Gastroesophageal sphincter (tissue), 4 donors: Measurements from ENCODE around the gene HJV. TPM values are rescaled to one million over a fixed set of nuclear protein-coding genes. Genes with fewer than 3 reads are reported as not detected.

Source experiments
- ATAC-seq: fragments of 150-250 bp; one replicate; pipeline ENCODE4 v1.9.1; 2016; ENCODE audit warnings: mild to moderate bottlenecking, moderate library complexity
- H3K27ac ChIP-seq, 4 donors: fragments of 200-600 bp; sonication (generic) in 3 of 4; 1 replicate in 3 of 4; 2 replicates in 1 of 4; pipeline ENCODE4 v1.5.1; 2016 to 2019
- H3K27me3 ChIP-seq: fragments of 200-600 bp; sonication (generic); one replicate; pipeline ENCODE4 v1.5.1; 2019
- H3K36me3 ChIP-seq, 2 donors: fragments of 200-600 bp; sonication (generic); one replicate each; pipeline ENCODE4 v1.5.1; 2019; ENCODE audit warnings: control low read depth in 1 of 2
- H3K4me1 ChIP-seq, 3 donors: fragments of 200-600 bp; sonication (generic); 1 replicate in 2 of 3; 2 replicates in 1 of 3; pipeline ENCODE4 v1.5.1; 2016 to 2019; ENCODE audit warnings: control low read depth in 2 of 3
- H3K4me3 ChIP-seq, 2 donors: fragments of 200-600 bp; sonication (generic); one replicate each; pipeline ENCODE4 v1.5.1; 2019; ENCODE audit warnings: mild to moderate bottlenecking in 1 of 2, moderate library complexity in 1 of 2
- H3K9me3 ChIP-seq, 3 donors: fragments of 200-600 bp; sonication (generic); one replicate each; pipeline ENCODE4 v1.5.1; 2017 to 2019; ENCODE audit warnings: control low read depth in 2 of 3
- CTCF ChIP-seq, 4 experiments: fragments of 200-600 bp in 2 of 4; fragments of 450-650 bp in 2 of 4; sonication (generic) in 1 of 4; IDR thresholded peaks; one replicate each; pipeline ENCODE4 v1.5.1; 2017 to 2019; ENCODE audit warnings: antibody characterized with exemption in 4 of 4, mild to moderate bottlenecking in 2 of 4, moderate library complexity in 2 of 4
- EP300 ChIP-seq: sonication (generic); formaldehyde crosslinking; IDR thresholded peaks from one replicate; pipeline ENCODE4 v1.6.1; 2017; ENCODE audit warnings: antibody characterized with exemption, mild to moderate bottlenecking
- POLR2A ChIP-seq, 2 donors: fragments of 450-650 bp; IDR thresholded peaks; one replicate each; pipeline ENCODE4 v1.6.1; 2017; ENCODE audit warnings: antibody characterized with exemption in 2 of 2, mild to moderate bottlenecking in 2 of 2, moderate library complexity in 1 of 2
- POLR2AphosphoS5 ChIP-seq: sonication (generic); formaldehyde crosslinking; IDR thresholded peaks from one replicate; pipeline ENCODE4 v1.6.1; 2017; ENCODE audit warnings: antibody characterized with exemption
- WGBS, 2 donors: methylation state at CpG; one replicate each; pipeline ENCODE4 v1.1.5; 2018; ENCODE audit warnings: low coverage in 1 of 2; 5-methylcytosine and 5-hydroxymethylcytosine counted together
- total RNA-seq, 4 donors: library from RNA; depleted of rRNA; stranded (reverse); fragments of >200 nt; gene quantifications; one replicate each; pipeline ENCODE4 v1.1.0, GENCODE V29; 2016

Gene HJV
- total RNA-seq, 4 donors from 2014 or later, result 0.77 TPM; not detected in 3

GRCh38 chr1:146013559-146013922 lies 8.0 kb downstream of the HJV start:
- no peaks in the 10 kb centered on the region for H3K27me3 ChIP-seq
- H3K27ac ChIP-seq, result no peak overlapping the region
- no peak overlapping the region for H3K4me3 ChIP-seq
- H3K4me1 ChIP-seq, result peaks cover 0 to 4% (median 0%) of the 10 kb centered on the region in 3 donors
- H3K36me3 ChIP-seq, result no peaks in the 10 kb centered on the region
- no peak for ATAC-seq
- no peaks in the 10 kb centered on the region for H3K9me3 ChIP-seq
- 54 to 72% methylated on average over 5 of the region's 6 CpGs for WGBS, 2 donors
- TF ChIP-seq CTCF (IDR thresholded peaks at IDR 0.05) (no peak), POLR2AphosphoS5 (no peak), POLR2A (IDR thresholded peaks at IDR 0.05) (no peak), EP300 (no peak)

GRCh38 chr1:146012703-146013558 lies 8.6 kb downstream of the HJV start:
- peak; percentile 35 for ATAC-seq
- WGBS, 2 donors, result 0 to 10% methylated on average over 3 to 4 of the region's 4 CpGs
- Histone ChIP-seq H3K27me3 (no peaks in the 10 kb centered on the region), H3K9me3 (no peaks in the 10 kb centered on the region), H3K27ac (no peak overlapping the region), H3K4me3 (no peak overlapping the region), H3K4me1 (peaks cover 0 to 9% (median 2%) of the 10 kb centered on the region in 3 donors), H3K36me3 (no peaks in the 10 kb centered on the region)
- TF ChIP-seq POLR2A (IDR thresholded peaks at IDR 0.05), result no peak
- TF ChIP-seq POLR2AphosphoS5, result peak; percentile 59
- TF ChIP-seq EP300, result no peak
- TF ChIP-seq CTCF (IDR thresholded peaks at IDR 0.05), result peak; percentile 58 to 88 (median 78)

DNA sequence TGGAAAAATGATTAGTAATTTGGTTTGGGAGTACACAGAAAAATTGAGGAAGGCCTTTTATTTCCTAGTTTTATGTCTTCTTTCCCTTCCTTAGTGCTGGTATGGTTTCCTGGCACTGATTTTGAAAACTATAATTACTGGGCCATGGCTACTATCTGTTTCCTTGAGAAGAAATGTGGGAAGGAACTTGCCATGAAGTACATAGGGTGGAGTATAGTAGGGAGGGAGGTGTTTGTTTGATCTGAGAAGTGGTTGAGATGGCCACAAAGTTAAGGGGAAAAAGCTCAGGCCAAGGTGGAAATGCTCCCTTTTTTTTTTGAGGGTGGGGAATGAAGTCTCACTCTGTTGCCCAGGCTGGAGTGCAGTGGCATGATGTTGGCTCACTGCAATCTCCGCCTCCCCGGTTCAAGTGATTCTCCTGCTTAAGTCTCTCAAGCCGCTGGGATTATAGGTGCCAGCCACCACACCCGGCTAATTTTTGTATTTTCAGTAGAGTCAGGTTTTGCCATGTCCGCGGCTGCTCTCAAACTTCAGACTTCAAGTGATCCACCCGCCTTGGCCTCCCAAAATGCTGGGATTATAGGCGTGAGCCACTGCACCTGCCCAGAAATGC lies 11.3 kb downstream of the HJV start:
- peak overlapping the region in 3 of 4 donors; percentile 25 to 53 (median 39) for H3K27ac ChIP-seq
- H3K36me3 ChIP-seq, result no peaks in the 10 kb centered on the region
- peaks cover 8 to 31% (median 11%) of the 10 kb centered on the region in 3 donors for H3K4me1 ChIP-seq
- TF ChIP-seq POLR2A (IDR thresholded peaks at IDR 0.05), result no peak
- TF ChIP-seq CTCF (IDR thresholded peaks at IDR 0.05), result no peak
- TF ChIP-seq POLR2AphosphoS5, result no peak
- no peak for TF ChIP-seq EP300
- WGBS, 2 donors, result 97 to 100% methylated on average over 1 to 5 of the region's 8 CpGs
- no peaks in the 10 kb centered on the region for H3K27me3 ChIP-seq
- H3K9me3 ChIP-seq, result no peaks in the 10 kb centered on the region
- H3K4me3 ChIP-seq, result no peak overlapping the region
- no peak for ATAC-seq

GRCh38 chr1:146007489-146008133 lies 13.9 kb downstream of the HJV start:
- WGBS, 2 donors, result 77 to 80% methylated on average over 3 to 8 of the region's 8 CpGs
- H3K36me3 ChIP-seq, result no peaks in the 10 kb centered on the region
- H3K9me3 ChIP-seq, result no peaks in the 10 kb centered on the region
- ATAC-seq, result no peak
- H3K4me3 ChIP-seq, result no peak overlapping the region
- peak overlapping the region; percentile 12 to 88 (median 84) for H3K27ac ChIP-seq
- H3K27me3 ChIP-seq, result no peaks in the 10 kb centered on the region
- TF ChIP-seq CTCF (IDR thresholded peaks at IDR 0.05), result no peak
- no peak for TF ChIP-seq POLR2A (IDR thresholded peaks at IDR 0.05)
- TF ChIP-seq POLR2AphosphoS5, result no peak
- no peak for TF ChIP-seq EP300
- peaks cover 8 to 41% (median 11%) of the 10 kb centered on the region in 3 donors for H3K4me1 ChIP-seq
